CD4-positive, alpha-beta T cell (primary cell): ENCODE results near the gene GKN2. TPM values are rescaled to one million over a fixed set of nuclear protein-coding genes. Genes with fewer than 3 reads are reported as not detected.

ENCODE experiments used
- ATAC-seq: fragments of 200-7000 bp; cut with Tn5 transposase; one replicate; pipeline ENCODE4 v1.10.0; 2022; ENCODE audit warnings: mild to moderate bottlenecking; ENCODE audit not compliant: poor library complexity
- CTCF ChIA-PET: fragments of 350-600 bp; sonication (Branson Sonifier 250); formaldehyde crosslinking; loops from one replicate; lab custom pipeline; 2021; ENCODE audit warnings: antibody characterized with exemption, inconsistent platforms; lab: Charles Lee
- POLR2A ChIA-PET: fragments of 350-600 bp; sonication (Branson Sonifier 250); formaldehyde crosslinking; loops from one replicate; lab custom pipeline; 2021; ENCODE audit warnings: antibody characterized with exemption, inconsistent platforms; lab: Charles Lee
- DNase-seq, 14 experiments: peaks; one replicate each; pipeline ENCODE4 v3.0.0-alpha.2; 2013 to 2020; ENCODE audit warnings: mixed read lengths in 2 of 14
- H3K27ac ChIP-seq, 2 donors: one replicate each; pipeline versions ENCODE4 v1.5.1 to v1.7.0; 2013; ENCODE audit warnings: low read length in 2 of 2, low read depth in 1 of 2, mild to moderate bottlenecking in 1 of 2
- H3K27me3 ChIP-seq, 2 experiments: 1 replicate in 1 of 2; 2 replicates in 1 of 2; pipeline versions ENCODE4 v1.6.1 to v1.7.0; 2013; ENCODE audit warnings: low read length in 2 of 2, control low read depth in 1 of 2, mild to moderate bottlenecking in 1 of 2, moderate library complexity in 1 of 2; ENCODE audit not compliant: insufficient read depth in 2 of 2, control insufficient read depth in 1 of 2
- H3K36me3 ChIP-seq: one replicate; pipeline ENCODE4 v1.6.1; 2013; ENCODE audit warnings: low read length, control low read depth; ENCODE audit not compliant: insufficient read depth
- H3K4me1 ChIP-seq: one replicate; pipeline ENCODE4 v1.6.1; 2013; ENCODE audit warnings: low read length, control low read depth; ENCODE audit not compliant: insufficient read depth
- H3K4me3 ChIP-seq: one replicate; pipeline ENCODE4 v1.5.1; 2013; ENCODE audit warnings: mild to moderate bottlenecking, low read length, moderate library complexity
- H3K9me3 ChIP-seq, 2 experiments: 1 replicate in 1 of 2; 2 replicates in 1 of 2; pipeline versions ENCODE4 v1.6.1 to v1.7.0; 2013; ENCODE audit warnings: low read length in 2 of 2, mild to moderate bottlenecking in 2 of 2, control low read depth in 1 of 2, moderate library complexity in 1 of 2; ENCODE audit not compliant: control insufficient read depth in 1 of 2, insufficient read depth in 1 of 2
- H3K27ac Mint-ChIP-seq: one replicate; pipeline ENCODE4 v1.8.0; 2020; ENCODE audit warnings: mixed read lengths
- H3K27me3 Mint-ChIP-seq: one replicate; pipeline ENCODE4 v1.8.0; 2021; ENCODE audit warnings: mixed read lengths
- H3K36me3 Mint-ChIP-seq: one replicate; pipeline ENCODE4 v1.8.0; 2021; ENCODE audit warnings: low read depth, mixed read lengths
- H3K4me1 Mint-ChIP-seq: one replicate; pipeline ENCODE4 v1.8.0; 2021; ENCODE audit warnings: low read depth, mixed read lengths
- H3K4me3 Mint-ChIP-seq: one replicate; pipeline ENCODE4 v1.8.0; 2020; ENCODE audit warnings: mild to moderate bottlenecking, mixed read lengths
- H3K9me3 Mint-ChIP-seq: one replicate; pipeline ENCODE4 v1.8.0; 2020; ENCODE audit warnings: mixed read lengths
- CTCF ChIP-seq: fragments of 200-600 bp; IDR thresholded peaks from one replicate; pipeline ENCODE4 v1.8.0; 2022; ENCODE audit warnings: antibody characterized with exemption, mild to moderate bottlenecking
- intact Hi-C, 2 experiments: fragments of 100-400 bp; cut with DNase I in 1 of 2; cut with micrococcal nuclease in 1 of 2; formaldehyde crosslinking; loops; one replicate each; pipeline versions ENCODE4 v1.15.1 to v1.9.0; 2023 to 2025; cut with DNase I, micrococcal nuclease
- total RNA-seq, 174 experiments: library from RNA in 2 of 174; stranded (reverse) in 2 of 174; gene quantifications; one replicate each; pipeline ENCODE4 v1.2.3 and lab custom pipeline; 2021 to 2026

GKN2 gene
- total RNA-seq, 2 experiments from 2014 or later: not detected

GRCh38 chr2:68948710-68949109 is 4.0 kb downstream of the GKN2 start:
- ATAC-seq: no peak
- peaks cover 2% of the 10 kb centered on the region for H3K4me1 ChIP-seq
- H3K4me3 ChIP-seq: no peak overlapping the region
- no peak overlapping the region for H3K27ac ChIP-seq
- Mint-ChIP-seq H3K4me1 (no peaks in the 10 kb centered on the region), H3K9me3 (no peaks in the 10 kb centered on the region), H3K36me3 (no peaks in the 10 kb centered on the region), H3K27me3 (peaks cover 36% of the 10 kb centered on the region), H3K27ac (no peak overlapping the region), H3K4me3 (no peak overlapping the region)
- DNase-seq: no peak
- CTCF ChIA-PET: no interaction called here
- peaks cover 0 to 4% of the 10 kb centered on the region in 2 experiments for H3K27me3 ChIP-seq
- no peaks in the 10 kb centered on the region for H3K36me3 ChIP-seq
- H3K9me3 ChIP-seq: peaks cover 0 to 3% of the 10 kb centered on the region in 2 experiments
- no peak for TF ChIP-seq CTCF
- POLR2A ChIA-PET: no interaction called here
- intact Hi-C loops: no loop called here

GRCh38 chr2:68946117-68946516 is 6.6 kb downstream of the GKN2 start:
- no peaks in the 10 kb centered on the region for H3K36me3 Mint-ChIP-seq
- no peaks in the 10 kb centered on the region for H3K9me3 Mint-ChIP-seq
- no peak overlapping the region for H3K4me3 Mint-ChIP-seq
- ChIA-PET POLR2A (no interaction called here), CTCF (no interaction called here)
- no peak for TF ChIP-seq CTCF
- H3K27me3 Mint-ChIP-seq: peaks cover 43% of the 10 kb centered on the region
- DNase-seq (no peak), ATAC-seq (no peak)
- H3K27me3 ChIP-seq: peaks cover 0 to 4% of the 10 kb centered on the region in 2 experiments
- peaks cover 6% of the 10 kb centered on the region for H3K4me1 ChIP-seq
- H3K4me3 ChIP-seq: no peak overlapping the region
- H3K36me3 ChIP-seq: no peaks in the 10 kb centered on the region
- no peak overlapping the region for H3K27ac ChIP-seq
- H3K4me1 Mint-ChIP-seq: peaks cover 4% of the 10 kb centered on the region
- peaks cover 0 to 3% of the 10 kb centered on the region in 2 experiments for H3K9me3 ChIP-seq
- intact Hi-C loops: no loop called here
- no peak overlapping the region for H3K27ac Mint-ChIP-seq

DNA sequence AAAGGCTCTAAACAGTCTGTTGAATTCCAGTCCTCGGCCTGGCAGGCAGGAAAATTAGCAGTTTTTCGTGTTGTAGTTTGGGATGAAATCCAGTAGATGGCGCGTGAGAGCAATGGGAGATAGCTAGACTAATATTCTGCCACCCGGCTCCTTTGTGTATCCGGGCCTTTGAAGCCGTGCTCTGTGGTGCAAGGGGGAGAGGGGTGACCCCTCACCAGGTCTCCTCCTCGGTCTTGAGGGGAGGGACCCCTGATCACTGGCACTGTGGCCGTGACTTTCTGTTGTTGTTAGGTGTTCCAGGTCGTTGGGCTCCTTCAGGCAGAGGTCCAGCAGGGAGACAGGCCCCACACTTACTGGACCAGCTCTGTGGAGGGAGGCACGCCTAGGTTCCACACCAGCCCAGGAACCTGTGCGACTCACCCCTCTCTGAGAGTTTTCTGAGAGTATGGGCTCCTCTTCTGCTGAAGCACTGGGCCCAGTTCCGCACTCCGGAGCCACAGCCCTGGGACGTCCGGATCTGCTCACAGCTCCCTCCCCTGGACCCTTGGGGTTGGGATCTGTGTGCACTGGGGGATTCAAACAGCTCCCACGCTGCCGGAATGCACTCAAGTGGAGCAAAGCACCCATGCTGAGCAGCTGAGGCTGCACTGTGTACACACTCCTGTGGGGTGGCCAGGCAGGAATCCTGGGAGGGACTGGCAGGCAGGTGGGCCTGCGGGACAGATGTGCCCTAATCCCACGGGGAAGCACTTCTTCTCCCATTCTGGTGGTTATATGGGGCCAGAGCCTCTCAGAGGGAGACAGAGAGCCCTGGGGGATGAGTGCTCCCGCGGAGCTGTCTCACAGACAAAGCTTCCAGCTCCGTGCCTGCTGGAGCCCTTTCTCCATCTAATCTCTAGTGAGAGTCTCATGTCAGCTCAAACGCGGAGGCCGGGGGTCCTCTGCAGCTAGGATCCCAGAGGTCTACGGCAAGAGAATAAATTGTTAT is 8.8 kb downstream of the GKN2 start:
- peaks cover 4% of the 10 kb centered on the region for H3K4me1 Mint-ChIP-seq
- H3K9me3 ChIP-seq: peaks cover 0 to 3% of the 10 kb centered on the region in 2 experiments
- POLR2A ChIA-PET: no interaction called here
- ATAC-seq (peak; percentile 81), DNase-seq (peak; percentile 3 to 75 (median 40))
- no peaks in the 10 kb centered on the region for H3K36me3 ChIP-seq
- H3K27me3 ChIP-seq: peaks cover 0 to 4% of the 10 kb centered on the region in 2 experiments
- intact Hi-C loops: no loop called here
- CTCF ChIA-PET: interaction anchor here (0.7 to 1.9 kb wide), 9 partner anchors 9 to 481 kb away, joined by 3 to 12 read pairs (median 4); no protein-coding TSS in a partner anchor
- H3K4me3 ChIP-seq: no peak overlapping the region
- no peak overlapping the region for H3K4me3 Mint-ChIP-seq
- no peaks in the 10 kb centered on the region for H3K36me3 Mint-ChIP-seq
- peaks cover 6% of the 10 kb centered on the region for H3K4me1 ChIP-seq
- H3K27ac Mint-ChIP-seq: no peak overlapping the region
- TF ChIP-seq CTCF: peak; percentile 95
- peaks cover 4% of the 10 kb centered on the region for H3K9me3 Mint-ChIP-seq
- H3K27ac ChIP-seq: no peak overlapping the region
- H3K27me3 Mint-ChIP-seq: peaks cover 52% of the 10 kb centered on the region
